ENCODE results near the gene GYPB. TPM values are rescaled to one million over a fixed set of nuclear protein-coding genes. Genes with fewer than 3 reads are reported as not detected.
"Not testable (repeated sequence)": the region's sequence is repeated elsewhere in the genome, so short reads cannot be mapped to it uniquely, and the experiment has no call there.

GYPB gene
- total and polyA plus RNA-seq, 2 of the 8 experiments (the other 6 are each of a cell fraction or from before 2014, with no cell fraction given) = not detected

DNA sequence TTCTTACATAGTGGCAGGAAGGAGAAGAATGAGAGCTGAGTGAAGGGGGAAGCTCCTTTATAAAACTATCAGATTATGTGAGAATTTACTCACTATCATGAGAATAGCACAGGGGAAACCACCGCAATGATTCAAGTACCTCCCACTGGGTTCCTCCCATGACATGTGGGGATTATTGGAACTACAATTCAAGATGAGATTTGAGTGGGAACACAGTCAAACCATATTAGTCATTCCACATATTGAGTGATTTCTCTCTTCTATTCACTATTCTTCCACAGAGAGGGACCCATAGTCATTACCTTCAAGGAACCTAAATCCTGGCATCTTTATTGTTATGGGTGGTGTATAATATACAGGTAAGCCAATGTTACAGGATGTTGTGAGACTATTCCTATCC is 27.4 kb downstream of the GYPB start:
- CTCF ChIA-PET (ENCODE audit: partially characterized antibody); H3K18ac ChIP-seq (ENCODE audit: extremely low read depth, low read length); H3K4me2 ChIP-seq (ENCODE audit: insufficient read depth in 1 of 2, low read depth in 2 of 2, low read length in 2 of 2); H3K4me3 ChIP-seq (ENCODE audit: extremely low read depth in 1 of 4, insufficient read depth in 2 of 4, low read depth in 3 of 4, low read length in 4 of 4); H2AK5ac ChIP-seq (ENCODE audit: low read depth, low read length); H2BK12ac ChIP-seq (ENCODE audit: low read depth, low read length); H3K79me2 ChIP-seq (ENCODE audit: control insufficient read depth in 1 of 2, insufficient read depth in 2 of 2, low read length in 2 of 2); H3K14ac ChIP-seq (ENCODE audit: insufficient read length); H4K8ac ChIP-seq (ENCODE audit: extremely low read depth, insufficient read depth, low read length); H3K36me3 ChIP-seq (ENCODE audit: control insufficient read depth in 2 of 4, insufficient read depth in 4 of 4, low read length in 3 of 4); DNase-seq (ENCODE audit: low read depth in 1 of 2, low spot score in 2 of 2); H4K20me1 ChIP-seq (replicated peaks in 1 of 2; ENCODE audit: control insufficient read depth in 1 of 2, insufficient read depth in 2 of 2, low read length in 2 of 2); H3K4me1 ChIP-seq (replicated peaks in 1 of 4; ENCODE audit: control insufficient read depth in 3 of 4, insufficient read depth in 4 of 4, low read length in 3 of 4); H4K5ac ChIP-seq (ENCODE audit: insufficient read length, low read depth, low read length); H2BK20ac ChIP-seq (ENCODE audit: low read length); H2BK15ac ChIP-seq (ENCODE audit: low read length); H2BK5ac ChIP-seq (ENCODE audit: low read depth, low read length); H2BK120ac ChIP-seq (replicated peaks; ENCODE audit: low read depth, low read length); H3K23ac ChIP-seq (ENCODE audit: insufficient read length); H3K79me1 ChIP-seq (ENCODE audit: low read depth, low read length); POLR2A ChIA-PET (ENCODE audit: partially characterized antibody); H4K91ac ChIP-seq (replicated peaks; ENCODE audit: insufficient read length, low read length); H3K4ac ChIP-seq (replicated peaks; ENCODE audit: insufficient read length, low read depth, low read length); H3K9ac ChIP-seq (replicated peaks in 1 of 4; ENCODE audit: extremely low read depth in 1 of 4, low read depth in 3 of 4, low read length in 3 of 4); H2AFZ ChIP-seq (ENCODE audit: low read length); FAIRE-seq; H3K27me3 ChIP-seq (replicated peaks in 1 of 4; ENCODE audit: control insufficient read depth in 3 of 4, extremely low read depth in 1 of 4, insufficient read depth in 3 of 4, low read length in 3 of 4); H3K9me3 ChIP-seq (ENCODE audit: insufficient read depth in 2 of 2, low read depth in 1 of 2, low read length in 1 of 2); H3K56ac ChIP-seq (replicated peaks; ENCODE audit: insufficient read length, low read depth, low read length); H3K27ac ChIP-seq (ENCODE audit: low read depth, low read length); H3K23me2 ChIP-seq (ENCODE audit: low read depth, low read length): not testable (repeated sequence)
- no CpG with 5 or more reads among the region's 1 CpG for WGBS, 2 experiments (ENCODE audit: extremely low coverage in 1 of 2, insufficient coverage in 1 of 2, insufficient read length in 1 of 2, insufficient replicate concordance in 2 of 2, low coverage in 1 of 2, low lambda C conversion rate in 2 of 2, missing lambda C conversion rate in 1 of 2)

- H2BK12ac ChIP-seq (ENCODE audit: low read depth, low read length); H2AK5ac ChIP-seq (ENCODE audit: low read depth, low read length); H3K56ac ChIP-seq (replicated peaks; ENCODE audit: insufficient read length, low read depth, low read length); DNase-seq (ENCODE audit: low read depth in 1 of 2, low spot score in 2 of 2); H4K8ac ChIP-seq (ENCODE audit: extremely low read depth, insufficient read depth, low read length); H3K4me3 ChIP-seq (ENCODE audit: extremely low read depth in 1 of 4, insufficient read depth in 2 of 4, low read depth in 3 of 4, low read length in 4 of 4); H2BK20ac ChIP-seq (ENCODE audit: low read length); CTCF ChIA-PET (ENCODE audit: partially characterized antibody); H4K20me1 ChIP-seq (replicated peaks in 1 of 2; ENCODE audit: control insufficient read depth in 1 of 2, insufficient read depth in 2 of 2, low read length in 2 of 2); H3K4ac ChIP-seq (replicated peaks; ENCODE audit: insufficient read length, low read depth, low read length); H3K4me2 ChIP-seq (ENCODE audit: insufficient read depth in 1 of 2, low read depth in 2 of 2, low read length in 2 of 2); H3K23me2 ChIP-seq (ENCODE audit: low read depth, low read length); H3K14ac ChIP-seq (ENCODE audit: insufficient read length); H2AFZ ChIP-seq (ENCODE audit: low read length); H3K79me1 ChIP-seq (ENCODE audit: low read depth, low read length); H3K27ac ChIP-seq (ENCODE audit: low read depth, low read length); H4K5ac ChIP-seq (ENCODE audit: insufficient read length, low read depth, low read length); H2BK15ac ChIP-seq (ENCODE audit: low read length); H2BK120ac ChIP-seq (replicated peaks; ENCODE audit: low read depth, low read length); FAIRE-seq; H3K23ac ChIP-seq (ENCODE audit: insufficient read length); POLR2A ChIA-PET (ENCODE audit: partially characterized antibody); H4K91ac ChIP-seq (replicated peaks; ENCODE audit: insufficient read length, low read length); H2BK5ac ChIP-seq (ENCODE audit: low read depth, low read length); H3K27me3 ChIP-seq (replicated peaks in 1 of 4; ENCODE audit: control insufficient read depth in 3 of 4, extremely low read depth in 1 of 4, insufficient read depth in 3 of 4, low read length in 3 of 4); H3K9me3 ChIP-seq (ENCODE audit: insufficient read depth in 2 of 2, low read depth in 1 of 2, low read length in 1 of 2); H3K79me2 ChIP-seq (ENCODE audit: control insufficient read depth in 1 of 2, insufficient read depth in 2 of 2, low read length in 2 of 2); H3K9ac ChIP-seq (replicated peaks in 1 of 4; ENCODE audit: extremely low read depth in 1 of 4, low read depth in 3 of 4, low read length in 3 of 4); H3K4me1 ChIP-seq (replicated peaks in 1 of 4; ENCODE audit: control insufficient read depth in 3 of 4, insufficient read depth in 4 of 4, low read length in 3 of 4); H3K36me3 ChIP-seq (ENCODE audit: control insufficient read depth in 2 of 4, insufficient read depth in 4 of 4, low read length in 3 of 4); H3K18ac ChIP-seq (ENCODE audit: extremely low read depth, low read length): not testable (repeated sequence)
- WGBS, 2 experiments (ENCODE audit: extremely low coverage in 1 of 2, insufficient coverage in 1 of 2, insufficient read length in 1 of 2, insufficient replicate concordance in 2 of 2, low coverage in 1 of 2, low lambda C conversion rate in 2 of 2, missing lambda C conversion rate in 1 of 2) = 100% methylated on average over 1 of the region's 3 CpGs; no CpG with 5 or more reads in 1 of the 2 experiments
Observed at GRCh38 chr4:143990717-143991116, 28.5 kb downstream of the GYPB start.

All from H1 (cell line).